CD14-positive monocyte (primary cell): ENCODE measurements around the gene EPAS1. TPM values are rescaled to one million over a fixed set of nuclear protein-coding genes. Genes with fewer than 3 reads are reported as not detected.

Experiments
- DNase-seq, 3 donors: peaks; one replicate each; pipeline ENCODE4 v3.0.0-alpha.2; 2011 to 2022
- H2AFZ ChIP-seq: 2 replicates; pipeline ENCODE4 v1.6.0; 2012; ENCODE audit warnings: mild to moderate bottlenecking, low read depth, low read length, inconsistent platforms; ENCODE audit not compliant: insufficient read depth, poor library complexity, severe bottlenecking
- H3K27ac ChIP-seq, 2 donors: 1 replicate in 1 of 2; 2 replicates in 1 of 2; pipeline ENCODE4 v1.5.1; 2012 to 2013; ENCODE audit warnings: low read length in 2 of 2, control low read depth in 1 of 2, inconsistent platforms in 1 of 2, low read depth in 1 of 2, mild to moderate bottlenecking in 1 of 2
- H3K27me3 ChIP-seq, 2 donors: one replicate each; pipeline versions ENCODE4 v1.6.0 to v1.6.1; 2011 to 2013; ENCODE audit warnings: low read length in 2 of 2; ENCODE audit not compliant: control insufficient read depth in 2 of 2, insufficient read depth in 2 of 2
- H3K36me3 ChIP-seq, 2 donors: replicated peaks in 1 of 2; 1 replicate in 1 of 2; 2 replicates in 1 of 2; pipeline versions ENCODE4 v1.5.1 to v1.6.1; 2012 to 2013; ENCODE audit warnings: low read length in 2 of 2, control low read depth in 1 of 2, inconsistent platforms in 1 of 2, mild to moderate bottlenecking in 1 of 2; ENCODE audit not compliant: insufficient read depth in 2 of 2, control insufficient read depth in 1 of 2
- H3K4me1 ChIP-seq, 2 donors: 1 replicate in 1 of 2; 2 replicates in 1 of 2; pipeline versions ENCODE4 v1.5.1 to v1.6.1; 2012 to 2013; ENCODE audit warnings: low read length in 2 of 2, control low read depth in 1 of 2, inconsistent platforms in 1 of 2, mild to moderate bottlenecking in 1 of 2, moderate library complexity in 1 of 2; ENCODE audit not compliant: insufficient read depth in 2 of 2, control insufficient read depth in 1 of 2
- H3K4me2 ChIP-seq: replicated peaks from 2 replicates; pipeline ENCODE3; 2012; ENCODE audit warnings: low read length, moderate library complexity, mild to moderate bottlenecking; ENCODE audit not compliant: poor library complexity, severe bottlenecking; ENCODE audit errors: extremely low read depth
- H3K4me3 ChIP-seq, 3 experiments: fragments of 200-600 bp in 1 of 3; sonication (generic) in 1 of 3; replicated peaks in 1 of 3; 1 replicate in 2 of 3; 2 replicates in 1 of 3; pipeline ENCODE4 v1.5.1; 2011 to 2013; ENCODE audit warnings: low read length in 3 of 3, mild to moderate bottlenecking in 3 of 3, control low read depth in 2 of 3, low read depth in 2 of 3, inconsistent platforms in 1 of 3, moderate library complexity in 1 of 3
- H3K79me2 ChIP-seq: 2 replicates; pipeline ENCODE4 v1.6.0; 2012; ENCODE audit warnings: mild to moderate bottlenecking, control low read depth, inconsistent platforms, low read length, moderate library complexity; ENCODE audit not compliant: insufficient read depth
- H3K9ac ChIP-seq: 2 replicates; pipeline ENCODE4 v1.6.0; 2017; ENCODE audit warnings: low read length, mild to moderate bottlenecking; ENCODE audit not compliant: insufficient read depth, poor library complexity, severe bottlenecking
- H3K9me3 ChIP-seq, 2 donors: replicated peaks in 1 of 2; 1 replicate in 1 of 2; 2 replicates in 1 of 2; pipeline versions ENCODE4 v1.5.1 to v1.6.1; 2012 to 2013; ENCODE audit warnings: low read length in 2 of 2, control low read depth in 1 of 2; ENCODE audit not compliant: control insufficient read depth in 1 of 2, insufficient read depth in 1 of 2
- H4K20me1 ChIP-seq: 2 replicates; pipeline ENCODE4 v1.6.0; 2012; ENCODE audit warnings: mild to moderate bottlenecking, low read length, control low read depth, moderate library complexity; ENCODE audit not compliant: insufficient read depth
- H3K27ac Mint-ChIP-seq, 7 donors: one replicate each; pipeline ENCODE4 v1.8.0; 2020; ENCODE audit warnings: mild to moderate bottlenecking in 7 of 7, mixed read lengths in 7 of 7, moderate library complexity in 6 of 7, inconsistent platforms in 2 of 7
- H3K27me3 Mint-ChIP-seq, 3 donors: one replicate each; pipeline ENCODE4 v1.8.0; 2021 to 2022; ENCODE audit warnings: low read depth in 3 of 3, mild to moderate bottlenecking in 3 of 3, mixed read lengths in 3 of 3, moderate library complexity in 3 of 3, inconsistent platforms in 1 of 3
- H3K36me3 Mint-ChIP-seq, 2 donors: one replicate each; pipeline ENCODE4 v1.8.0; 2020; ENCODE audit warnings: mixed read lengths in 2 of 2, inconsistent platforms in 1 of 2, mild to moderate bottlenecking in 1 of 2
- H3K4me1 Mint-ChIP-seq: one replicate; pipeline ENCODE4 v1.8.0; 2020; ENCODE audit warnings: mild to moderate bottlenecking, mixed read lengths
- H3K4me3 Mint-ChIP-seq, 2 donors: one replicate each; pipeline ENCODE4 v1.8.0; 2020; ENCODE audit warnings: mild to moderate bottlenecking in 2 of 2, mixed read lengths in 2 of 2, moderate library complexity in 1 of 2
- H3K9me3 Mint-ChIP-seq, 7 donors: one replicate each; pipeline ENCODE4 v1.8.0; 2020 to 2022; ENCODE audit warnings: mixed read lengths in 7 of 7, mild to moderate bottlenecking in 6 of 7, moderate library complexity in 6 of 7, inconsistent platforms in 2 of 7
- CTCF ChIP-seq: fragments of 200-600 bp; IDR thresholded peaks from one replicate; pipeline ENCODE4 v1.8.0; 2022; ENCODE audit warnings: antibody characterized with exemption, mild to moderate bottlenecking
- WGBS: methylation state at CpG from one replicate; pipeline ENCODE4 v1.1.5; 2013; ENCODE audit warnings: missing lambda C conversion rate; ENCODE audit not compliant: insufficient coverage; 5-methylcytosine and 5-hydroxymethylcytosine counted together
- intact Hi-C, 2 donors: fragments of 100-400 bp; cut with micrococcal nuclease; formaldehyde crosslinking; loops; one replicate each; pipeline versions ENCODE4 v1.15.0 to v1.15.1; 2023
- polyA plus RNA-seq, 3 donors: library from polyadenylated mRNA; depleted of rRNA in 1 of 3; unstranded in 2 of 3; stranded (reverse) in 1 of 3; fragments of 300-500 nt in 2 of 3; fragments of >200 nt in 1 of 3; fragmentation: Illumina TruSeq in 2 of 3; gene quantifications; 1 replicate in 2 of 3; 2 replicates in 1 of 3; pipeline ENCODE4 v1.2.3, GENCODE V29; 2012 to 2021

Gene EPAS1
- polyA plus RNA-seq, 3 donors = 0.11 to 1.0 (median 0.88) TPM

DNA sequence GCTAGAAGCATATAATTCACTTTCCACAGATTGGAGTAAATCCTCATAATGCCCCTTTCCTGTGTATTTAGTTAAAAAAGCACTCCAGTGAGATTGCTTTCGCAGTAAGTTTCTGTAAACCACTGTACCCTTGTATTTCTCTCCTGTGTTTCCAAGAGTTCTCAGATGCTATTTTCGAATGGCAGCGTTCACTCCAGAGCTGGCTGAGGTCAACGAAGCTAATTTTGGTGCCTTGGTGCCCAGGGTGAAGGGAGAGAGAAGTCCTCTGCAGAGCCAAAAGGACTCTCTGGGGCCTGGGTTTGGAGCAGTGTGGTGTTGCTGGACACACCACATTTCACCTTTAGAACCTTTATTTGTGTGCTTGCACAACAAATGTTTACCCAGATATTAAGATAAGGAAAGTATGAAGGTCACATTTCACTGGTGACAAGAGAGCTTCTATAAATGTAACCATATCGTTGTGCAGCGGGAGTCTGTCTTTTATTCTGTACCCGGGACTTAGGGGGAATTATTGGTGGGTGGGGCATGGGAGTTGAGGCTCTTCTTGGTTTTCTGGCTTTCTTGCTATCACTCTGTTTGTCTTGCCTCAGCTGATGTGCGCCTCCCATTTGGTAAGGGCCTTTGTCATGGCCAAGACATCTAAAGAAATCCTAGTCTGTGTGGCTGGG, 9.9 kb downstream of the EPAS1 start:
- Mint-ChIP-seq H3K4me1 (peaks cover 9% of the 10 kb centered on the region), H3K36me3 (no peaks in the 10 kb centered on the region), H3K27ac (peak overlapping the region in 1 of 7 donors; percentile 3), H3K9me3 (peaks cover 0 to 6% (median 2%) of the 10 kb centered on the region in 7 donors), H3K27me3 (peaks cover 14 to 23% (median 20%) of the 10 kb centered on the region in 3 donors), H3K4me3 (no peak overlapping the region)
- Histone ChIP-seq H3K27me3 (peaks cover 10 to 28% of the 10 kb centered on the region in 2 donors), H3K4me1 (no peaks in the 10 kb centered on the region), H3K79me2 (no peaks in the 10 kb centered on the region), H2AFZ (no peak overlapping the region), H3K9me3 (no peaks in the 10 kb centered on the region), H3K9ac (no peak overlapping the region), H4K20me1 (no peaks in the 10 kb centered on the region), H3K4me3 (no peak overlapping the region), H3K27ac (no peak overlapping the region), H3K4me2 (no peak overlapping the region), H3K36me3 (no peaks in the 10 kb centered on the region)
- 100% methylated on average over 3 of the region's 8 CpGs for WGBS
- intact Hi-C loops = no loop called here
- no peak for DNase-seq
- TF ChIP-seq CTCF = no peak

DNA sequence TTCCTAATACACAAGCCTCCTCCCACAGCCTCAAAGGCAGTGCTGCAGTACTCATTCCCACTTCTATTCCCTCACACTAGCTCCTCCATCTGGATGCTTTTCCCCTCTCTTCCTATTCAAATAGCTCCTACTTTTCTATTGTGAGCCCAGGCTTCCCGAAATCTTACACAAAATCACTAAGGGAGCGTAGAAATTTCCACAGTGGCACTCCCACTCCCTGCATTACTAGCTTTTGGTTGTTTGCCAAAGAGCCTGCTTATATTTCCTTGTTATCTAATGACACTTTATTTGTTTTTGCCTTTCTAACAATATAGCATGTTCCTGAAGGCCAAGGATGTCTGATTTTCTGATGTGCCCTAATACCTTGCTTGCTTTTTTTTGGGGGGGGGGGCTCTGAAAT, 10.9 kb downstream of the EPAS1 start:
- intact Hi-C loops = no loop called here
- H3K4me1 ChIP-seq = no peaks in the 10 kb centered on the region
- WGBS = 80% methylated on average over 1 of the region's 2 CpGs
- no peaks in the 10 kb centered on the region for H3K9me3 ChIP-seq
- H2AFZ ChIP-seq = no peak overlapping the region
- no peak for TF ChIP-seq CTCF
- H3K79me2 ChIP-seq = no peaks in the 10 kb centered on the region
- H3K4me1 Mint-ChIP-seq = peaks cover 9% of the 10 kb centered on the region
- no peaks in the 10 kb centered on the region for H4K20me1 ChIP-seq
- H3K36me3 Mint-ChIP-seq = no peaks in the 10 kb centered on the region
- no peak overlapping the region for H3K9ac ChIP-seq
- no peak overlapping the region for H3K27ac ChIP-seq
- peaks cover 8 to 14% (median 12%) of the 10 kb centered on the region in 3 donors for H3K27me3 Mint-ChIP-seq
- peaks cover 0 to 6% (median 2%) of the 10 kb centered on the region in 7 donors for H3K9me3 Mint-ChIP-seq
- peaks cover 10 to 20% of the 10 kb centered on the region in 2 donors for H3K27me3 ChIP-seq
- H3K27ac Mint-ChIP-seq = no peak overlapping the region
- no peak overlapping the region for H3K4me2 ChIP-seq
- DNase-seq = no peak
- H3K4me3 ChIP-seq = no peak overlapping the region
- no peak overlapping the region for H3K4me3 Mint-ChIP-seq
- H3K36me3 ChIP-seq = no peaks in the 10 kb centered on the region
